A673 (cell line): Measurements from ENCODE around the gene DEFB131A.
"Not testable (repeated sequence)": the region's sequence is repeated elsewhere in the genome, so short reads cannot be mapped to it uniquely, and the experiment has no call there.

Experiments used
- EZH2 ChIP-seq: fragments of 200-600 bp; sonication (generic); IDR thresholded peaks from 2 replicates; pipeline ENCODE4 v1.6.1; 2017; ENCODE audit warnings: borderline replicate concordance, low read depth, mild to moderate bottlenecking, mixed read lengths, antibody characterized with exemption, low read length; ENCODE audit not compliant: poor library complexity, severe bottlenecking
- TF ChIP-seq, protein P1 (sequence below): fragments of 300-800, 200-600 bp; sonication (generic); conservative IDR thresholded peaks from 2 replicates; pipeline ENCODE4 v1.5.1; 2017; ENCODE audit warnings: low read depth, mild to moderate bottlenecking, antibody characterized with exemption, low read length, moderate library complexity, mixed read lengths

DNA sequence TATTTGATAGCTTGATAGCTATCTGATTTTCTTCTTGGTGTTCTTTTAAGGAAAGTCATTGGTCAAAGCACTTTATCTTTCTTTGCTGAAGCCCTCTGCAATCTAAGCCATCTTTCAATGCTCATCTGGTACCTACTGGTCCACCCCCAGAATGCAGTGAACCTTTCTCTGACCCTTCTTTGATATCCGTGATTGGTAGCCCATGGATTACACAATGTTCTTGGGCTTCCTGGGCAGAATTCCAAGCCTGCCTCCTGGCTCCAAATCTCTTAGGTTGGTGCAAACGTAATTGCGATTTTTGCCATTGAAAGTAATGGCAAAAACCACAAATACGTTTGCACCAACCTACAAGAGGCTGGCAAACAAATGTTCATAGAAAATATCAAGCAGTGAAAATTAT is 1.9 kb upstream of the DEFB131A start:
- TF ChIP-seq EZH2 = not testable (repeated sequence)
- TF ChIP-seq, protein P1, sequence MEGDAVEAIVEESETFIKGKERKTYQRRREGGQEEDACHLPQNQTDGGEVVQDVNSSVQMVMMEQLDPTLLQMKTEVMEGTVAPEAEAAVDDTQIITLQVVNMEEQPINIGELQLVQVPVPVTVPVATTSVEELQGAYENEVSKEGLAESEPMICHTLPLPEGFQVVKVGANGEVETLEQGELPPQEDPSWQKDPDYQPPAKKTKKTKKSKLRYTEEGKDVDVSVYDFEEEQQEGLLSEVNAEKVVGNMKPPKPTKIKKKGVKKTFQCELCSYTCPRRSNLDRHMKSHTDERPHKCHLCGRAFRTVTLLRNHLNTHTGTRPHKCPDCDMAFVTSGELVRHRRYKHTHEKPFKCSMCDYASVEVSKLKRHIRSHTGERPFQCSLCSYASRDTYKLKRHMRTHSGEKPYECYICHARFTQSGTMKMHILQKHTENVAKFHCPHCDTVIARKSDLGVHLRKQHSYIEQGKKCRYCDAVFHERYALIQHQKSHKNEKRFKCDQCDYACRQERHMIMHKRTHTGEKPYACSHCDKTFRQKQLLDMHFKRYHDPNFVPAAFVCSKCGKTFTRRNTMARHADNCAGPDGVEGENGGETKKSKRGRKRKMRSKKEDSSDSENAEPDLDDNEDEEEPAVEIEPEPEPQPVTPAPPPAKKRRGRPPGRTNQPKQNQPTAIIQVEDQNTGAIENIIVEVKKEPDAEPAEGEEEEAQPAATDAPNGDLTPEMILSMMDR = not testable (repeated sequence)
